CD4-positive, alpha-beta T cell (primary cell): ENCODE measurements around the gene ABITRAM. TPM values are rescaled to one million over a fixed set of nuclear protein-coding genes. Genes with fewer than 3 reads are reported as not detected.
"Not testable (repeated sequence)": the region's sequence is repeated elsewhere in the genome, so short reads cannot be mapped to it uniquely, and the experiment has no call there.

ENCODE experiments used
- ATAC-seq: fragments of 200-7000 bp; cut with Tn5 transposase; one replicate; pipeline ENCODE4 v1.10.0; 2022; ENCODE audit warnings: mild to moderate bottlenecking; ENCODE audit not compliant: poor library complexity
- CTCF ChIA-PET: fragments of 350-600 bp; sonication (Branson Sonifier 250); formaldehyde crosslinking; loops from one replicate; lab custom pipeline; 2021; ENCODE audit warnings: antibody characterized with exemption, inconsistent platforms; lab: Charles Lee
- POLR2A ChIA-PET: fragments of 350-600 bp; sonication (Branson Sonifier 250); formaldehyde crosslinking; loops from one replicate; lab custom pipeline; 2021; ENCODE audit warnings: antibody characterized with exemption, inconsistent platforms; lab: Charles Lee
- DNase-seq, 14 experiments: peaks; one replicate each; pipeline ENCODE4 v3.0.0-alpha.2; 2013 to 2020; ENCODE audit warnings: mixed read lengths in 2 of 14
- H3K27ac ChIP-seq, 2 donors: one replicate each; pipeline versions ENCODE4 v1.5.1 to v1.7.0; 2013; ENCODE audit warnings: low read length in 2 of 2, low read depth in 1 of 2, mild to moderate bottlenecking in 1 of 2
- H3K27me3 ChIP-seq, 2 experiments: 1 replicate in 1 of 2; 2 replicates in 1 of 2; pipeline versions ENCODE4 v1.6.1 to v1.7.0; 2013; ENCODE audit warnings: low read length in 2 of 2, control low read depth in 1 of 2, mild to moderate bottlenecking in 1 of 2, moderate library complexity in 1 of 2; ENCODE audit not compliant: insufficient read depth in 2 of 2, control insufficient read depth in 1 of 2
- H3K36me3 ChIP-seq: one replicate; pipeline ENCODE4 v1.6.1; 2013; ENCODE audit warnings: low read length, control low read depth; ENCODE audit not compliant: insufficient read depth
- H3K4me1 ChIP-seq: one replicate; pipeline ENCODE4 v1.6.1; 2013; ENCODE audit warnings: low read length, control low read depth; ENCODE audit not compliant: insufficient read depth
- H3K4me3 ChIP-seq: one replicate; pipeline ENCODE4 v1.5.1; 2013; ENCODE audit warnings: mild to moderate bottlenecking, low read length, moderate library complexity
- H3K9me3 ChIP-seq, 2 experiments: 1 replicate in 1 of 2; 2 replicates in 1 of 2; pipeline versions ENCODE4 v1.6.1 to v1.7.0; 2013; ENCODE audit warnings: low read length in 2 of 2, mild to moderate bottlenecking in 2 of 2, control low read depth in 1 of 2, moderate library complexity in 1 of 2; ENCODE audit not compliant: control insufficient read depth in 1 of 2, insufficient read depth in 1 of 2
- H3K27ac Mint-ChIP-seq: one replicate; pipeline ENCODE4 v1.8.0; 2020; ENCODE audit warnings: mixed read lengths
- H3K27me3 Mint-ChIP-seq: one replicate; pipeline ENCODE4 v1.8.0; 2021; ENCODE audit warnings: mixed read lengths
- H3K36me3 Mint-ChIP-seq: one replicate; pipeline ENCODE4 v1.8.0; 2021; ENCODE audit warnings: low read depth, mixed read lengths
- H3K4me1 Mint-ChIP-seq: one replicate; pipeline ENCODE4 v1.8.0; 2021; ENCODE audit warnings: low read depth, mixed read lengths
- H3K4me3 Mint-ChIP-seq: one replicate; pipeline ENCODE4 v1.8.0; 2020; ENCODE audit warnings: mild to moderate bottlenecking, mixed read lengths
- H3K9me3 Mint-ChIP-seq: one replicate; pipeline ENCODE4 v1.8.0; 2020; ENCODE audit warnings: mixed read lengths
- intact Hi-C, 2 experiments: fragments of 100-400 bp; cut with DNase I in 1 of 2; cut with micrococcal nuclease in 1 of 2; formaldehyde crosslinking; loops; one replicate each; pipeline versions ENCODE4 v1.15.1 to v1.9.0; 2023 to 2025; cut with DNase I, micrococcal nuclease
- total RNA-seq, 174 experiments: library from RNA in 2 of 174; stranded (reverse) in 2 of 174; gene quantifications; one replicate each; pipeline ENCODE4 v1.2.3 and lab custom pipeline; 2021 to 2026
- TF ChIP-seq, protein P1 (sequence below): fragments of 200-600 bp; IDR thresholded peaks from one replicate; pipeline ENCODE4 v1.8.0; 2022; ENCODE audit warnings: antibody characterized with exemption, mild to moderate bottlenecking

ABITRAM gene
- total RNA-seq, 2 experiments from 2014 or later, result 10.4 to 11.7 TPM

DNA sequence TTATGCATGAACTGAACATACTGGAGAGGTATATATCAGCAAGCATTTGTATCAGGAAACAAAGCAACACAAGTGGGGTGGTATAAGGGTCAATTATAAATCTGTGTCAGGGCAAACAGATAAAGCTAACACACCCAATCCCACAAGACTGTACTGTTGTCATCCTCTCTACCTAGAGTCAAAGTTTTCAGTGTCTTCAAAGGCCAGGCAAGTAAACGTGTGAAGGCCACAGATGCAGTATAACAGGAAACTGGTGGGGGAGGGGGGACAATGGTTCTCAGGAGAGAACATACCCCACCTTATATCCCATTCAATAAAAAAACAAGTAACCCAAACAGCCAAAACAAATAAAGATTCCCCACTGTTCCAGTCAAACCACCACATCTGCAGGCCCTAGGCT, 22.4 kb upstream of the ABITRAM start:
- POLR2A ChIA-PET, result interaction anchor here (1.1 kb wide), 1 partner anchor 22 kb away, joined by 4 read pairs; the partner anchor contains the start of genes ABITRAM and ELP1
- no peaks in the 10 kb centered on the region for H3K27me3 ChIP-seq
- intact Hi-C loops, result no loop called here
- no peaks in the 10 kb centered on the region for H3K9me3 ChIP-seq
- H3K36me3 ChIP-seq, result peaks cover 74% of the 10 kb centered on the region
- no peak overlapping the region for H3K27ac ChIP-seq
- no peak overlapping the region for H3K4me3 ChIP-seq
- Mint-ChIP-seq H3K36me3 (peaks cover 86% of the 10 kb centered on the region), H3K9me3 (no peaks in the 10 kb centered on the region), H3K4me1 (peaks cover 24% of the 10 kb centered on the region), H3K27ac (peak overlapping the region; percentile 78), H3K27me3 (no peaks in the 10 kb centered on the region), H3K4me3 (peak overlapping the region; percentile 11)
- peaks cover 16% of the 10 kb centered on the region for H3K4me1 ChIP-seq
- DNase-seq (peak in 6 of 14 experiments; percentile 2 to 60 (median 17)), ATAC-seq (peak; percentile 71)
- TF ChIP-seq, protein P1, sequence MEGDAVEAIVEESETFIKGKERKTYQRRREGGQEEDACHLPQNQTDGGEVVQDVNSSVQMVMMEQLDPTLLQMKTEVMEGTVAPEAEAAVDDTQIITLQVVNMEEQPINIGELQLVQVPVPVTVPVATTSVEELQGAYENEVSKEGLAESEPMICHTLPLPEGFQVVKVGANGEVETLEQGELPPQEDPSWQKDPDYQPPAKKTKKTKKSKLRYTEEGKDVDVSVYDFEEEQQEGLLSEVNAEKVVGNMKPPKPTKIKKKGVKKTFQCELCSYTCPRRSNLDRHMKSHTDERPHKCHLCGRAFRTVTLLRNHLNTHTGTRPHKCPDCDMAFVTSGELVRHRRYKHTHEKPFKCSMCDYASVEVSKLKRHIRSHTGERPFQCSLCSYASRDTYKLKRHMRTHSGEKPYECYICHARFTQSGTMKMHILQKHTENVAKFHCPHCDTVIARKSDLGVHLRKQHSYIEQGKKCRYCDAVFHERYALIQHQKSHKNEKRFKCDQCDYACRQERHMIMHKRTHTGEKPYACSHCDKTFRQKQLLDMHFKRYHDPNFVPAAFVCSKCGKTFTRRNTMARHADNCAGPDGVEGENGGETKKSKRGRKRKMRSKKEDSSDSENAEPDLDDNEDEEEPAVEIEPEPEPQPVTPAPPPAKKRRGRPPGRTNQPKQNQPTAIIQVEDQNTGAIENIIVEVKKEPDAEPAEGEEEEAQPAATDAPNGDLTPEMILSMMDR, result no peak
- CTCF ChIA-PET, result no interaction called here

DNA sequence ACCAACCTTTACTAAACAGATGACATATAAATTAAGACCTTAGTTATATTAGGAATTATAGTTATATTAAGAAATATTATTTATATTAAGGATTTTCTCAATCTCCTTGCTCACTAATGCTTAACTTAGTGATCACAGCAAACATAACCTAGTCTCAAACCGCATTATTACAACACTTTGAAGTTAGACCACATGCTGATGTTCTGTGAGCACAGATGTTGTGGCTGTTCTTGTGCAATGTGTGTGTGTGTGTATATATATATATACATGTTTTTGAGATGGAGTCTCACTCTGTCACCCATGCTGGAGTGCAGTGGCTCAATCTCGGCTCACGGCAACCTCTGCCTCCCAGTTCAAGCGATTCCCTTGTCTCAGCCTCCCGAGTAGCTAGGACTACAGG, 20.8 kb upstream of the ABITRAM start:
- H3K9me3 Mint-ChIP-seq, result no peaks in the 10 kb centered on the region
- Histone ChIP-seq H3K4me3 (no peak overlapping the region), H3K36me3 (peaks cover 69% of the 10 kb centered on the region), H3K9me3 (no peaks in the 10 kb centered on the region), H3K4me1 (peaks cover 16% of the 10 kb centered on the region), H3K27ac (no peak overlapping the region), H3K27me3 (no peaks in the 10 kb centered on the region)
- ChIA-PET CTCF (no interaction called here), POLR2A (no interaction called here)
- H3K4me3 Mint-ChIP-seq, result no peak overlapping the region
- TF ChIP-seq, protein P1, result no peak
- no peak overlapping the region for H3K27ac Mint-ChIP-seq
- H3K27me3 Mint-ChIP-seq, result no peaks in the 10 kb centered on the region
- intact Hi-C loops, result no loop called here
- H3K36me3 Mint-ChIP-seq, result peaks cover 86% of the 10 kb centered on the region
- no peak for ATAC-seq
- H3K4me1 Mint-ChIP-seq, result peaks cover 24% of the 10 kb centered on the region
- DNase-seq, result no peak

DNA sequence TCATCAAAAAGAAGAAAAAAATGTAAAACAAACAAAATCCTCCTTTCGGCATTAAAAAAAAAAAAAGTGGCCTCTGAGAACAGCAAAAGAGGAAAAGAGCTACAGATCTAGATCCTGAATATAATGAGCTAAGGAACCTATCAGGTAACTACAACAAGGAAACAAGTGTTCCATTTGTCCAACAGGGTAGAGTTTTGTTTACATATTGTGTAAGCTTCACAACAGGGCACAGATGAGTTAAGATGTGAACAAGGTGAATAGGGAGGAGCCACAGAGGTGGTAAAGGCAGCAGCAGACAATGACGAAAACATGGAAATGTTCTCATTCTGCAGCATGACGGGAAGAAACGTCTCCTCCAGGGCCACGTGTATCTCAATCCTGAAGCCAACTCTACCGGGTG, 14.7 kb upstream of the ABITRAM start:
- CTCF ChIA-PET, result interaction anchor here (0.7 kb wide), 1 partner anchor 11 kb away, joined by 3 read pairs; no protein-coding TSS in a partner anchor
- Mint-ChIP-seq H3K4me1 (no peaks in the 10 kb centered on the region), H3K27ac (no peak overlapping the region), H3K9me3 (no peaks in the 10 kb centered on the region), H3K36me3 (peaks cover 93% of the 10 kb centered on the region), H3K4me3 (no peak overlapping the region), H3K27me3 (no peaks in the 10 kb centered on the region)
- H3K4me1 ChIP-seq, result no peaks in the 10 kb centered on the region
- DNase-seq, result no peak
- TF ChIP-seq, protein P1, result no peak
- intact Hi-C loops, result no loop called here
- no peaks in the 10 kb centered on the region for H3K27me3 ChIP-seq
- peaks cover 66% of the 10 kb centered on the region for H3K36me3 ChIP-seq
- no peak overlapping the region for H3K4me3 ChIP-seq
- no peak overlapping the region for H3K27ac ChIP-seq
- no peak for ATAC-seq
- POLR2A ChIA-PET, result no interaction called here
- H3K9me3 ChIP-seq, result no peaks in the 10 kb centered on the region

DNA sequence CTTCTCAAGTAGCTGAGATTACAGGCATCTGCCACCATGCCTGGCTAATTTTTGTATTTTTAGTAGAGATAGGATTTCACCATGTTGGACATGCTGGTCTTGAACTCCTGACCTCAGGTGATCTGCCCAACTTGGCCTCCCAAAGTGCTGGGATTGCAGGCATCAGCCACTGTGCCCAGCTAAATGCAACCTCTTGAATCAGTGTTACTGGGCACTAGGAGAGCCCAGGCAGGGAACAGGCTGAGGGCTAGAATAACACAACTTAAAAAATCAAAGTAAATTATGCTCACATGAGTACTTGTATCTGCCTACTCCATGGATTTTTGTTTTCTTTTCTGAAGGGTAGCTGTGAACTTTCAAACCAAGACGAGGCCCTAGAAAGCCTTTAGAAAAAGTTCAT, 13.8 kb upstream of the ABITRAM start:
- H3K9me3 ChIP-seq, H3K9me3 Mint-ChIP-seq, H3K4me1 ChIP-seq, H3K27me3 Mint-ChIP-seq, H3K4me3 ChIP-seq, ATAC-seq, POLR2A ChIA-PET, H3K4me3 Mint-ChIP-seq, H3K27me3 ChIP-seq, H3K27ac Mint-ChIP-seq, intact Hi-C loops, H3K4me1 Mint-ChIP-seq, DNase-seq, H3K27ac ChIP-seq: not testable (repeated sequence)
- peaks cover 98% of the 10 kb centered on the region for H3K36me3 Mint-ChIP-seq
- H3K36me3 ChIP-seq, result peaks cover 68% of the 10 kb centered on the region
- CTCF ChIA-PET, result interaction anchor here (0.7 kb wide), 1 partner anchor 10 kb away, joined by 3 read pairs; no protein-coding TSS in a partner anchor
